NOMO-1 (cell line): ENCODE results near the gene PLOD1.
"Not testable (repeated sequence)": the region's sequence is repeated elsewhere in the genome, so short reads cannot be mapped to it uniquely, and the experiment has no call there.

ENCODE experiments used
- DNase-seq, 2 experiments: peaks; one replicate each; lab custom pipeline; 2025; ENCODE audit not compliant: unreplicated experiment in 2 of 2; lab: John Stamatoyannopoulos, UW

PLOD1 gene

GRCh38 chr1:12001249-12001917, 66.9 kb downstream of the PLOD1 start:
- no peak for DNase-seq

GRCh38 chr1:12001996-12002493, 67.5 kb downstream of the PLOD1 start:
- no peak for DNase-seq

DNA sequence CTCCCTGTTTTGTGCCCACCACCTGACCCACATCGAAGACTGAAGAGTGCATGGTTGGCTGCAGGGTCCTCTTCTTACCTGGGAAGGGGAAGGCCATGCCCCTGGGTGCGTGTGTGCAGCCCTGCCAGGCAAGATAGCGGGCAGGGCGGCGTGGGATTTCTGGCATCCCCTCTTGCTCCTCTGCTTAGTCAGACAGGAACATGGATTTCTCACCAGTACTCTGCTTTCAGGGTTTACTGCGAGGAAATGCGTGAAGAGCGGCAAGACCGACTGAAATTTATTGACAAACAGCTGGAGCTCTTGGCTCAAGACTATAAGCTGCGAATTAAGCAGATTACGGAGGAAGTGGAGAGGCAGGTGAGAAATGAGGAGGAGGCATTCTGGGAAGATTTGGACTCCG, 69.2 kb downstream of the PLOD1 start:
- DNase-seq: no peak

DNA sequence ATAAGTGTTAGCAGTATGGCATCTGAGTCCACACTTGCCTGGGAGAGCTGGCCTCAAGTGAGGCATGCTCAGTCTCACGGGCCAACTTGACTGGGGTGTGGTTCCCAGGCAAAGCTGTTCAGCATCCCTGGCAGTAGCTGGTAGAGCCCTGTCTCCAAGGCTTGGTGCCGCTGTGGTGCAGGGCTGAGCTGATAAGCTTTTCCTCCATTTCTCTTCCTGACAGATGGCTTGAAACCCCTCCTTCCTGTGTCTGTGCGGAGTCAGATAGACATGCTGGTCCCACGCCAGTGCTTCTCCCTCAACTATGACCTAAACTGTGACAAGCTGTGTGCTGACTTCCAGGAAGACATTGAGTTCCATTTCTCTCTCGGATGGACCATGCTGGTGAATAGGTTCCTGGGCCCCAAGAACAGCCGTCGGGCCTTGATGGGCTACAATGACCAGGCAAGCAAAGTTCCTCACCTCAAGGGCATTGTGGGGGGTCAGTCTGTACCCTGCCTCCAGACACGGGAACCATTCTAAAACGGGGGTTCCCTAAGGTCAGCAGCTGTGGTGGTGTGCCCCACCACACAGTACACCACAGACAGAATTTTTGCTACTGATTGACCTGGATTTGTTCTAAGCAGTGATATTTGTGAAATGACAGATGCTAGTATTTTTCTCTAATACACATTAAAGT, 71.1 kb downstream of the PLOD1 start:
- DNase-seq: no peak

DNA sequence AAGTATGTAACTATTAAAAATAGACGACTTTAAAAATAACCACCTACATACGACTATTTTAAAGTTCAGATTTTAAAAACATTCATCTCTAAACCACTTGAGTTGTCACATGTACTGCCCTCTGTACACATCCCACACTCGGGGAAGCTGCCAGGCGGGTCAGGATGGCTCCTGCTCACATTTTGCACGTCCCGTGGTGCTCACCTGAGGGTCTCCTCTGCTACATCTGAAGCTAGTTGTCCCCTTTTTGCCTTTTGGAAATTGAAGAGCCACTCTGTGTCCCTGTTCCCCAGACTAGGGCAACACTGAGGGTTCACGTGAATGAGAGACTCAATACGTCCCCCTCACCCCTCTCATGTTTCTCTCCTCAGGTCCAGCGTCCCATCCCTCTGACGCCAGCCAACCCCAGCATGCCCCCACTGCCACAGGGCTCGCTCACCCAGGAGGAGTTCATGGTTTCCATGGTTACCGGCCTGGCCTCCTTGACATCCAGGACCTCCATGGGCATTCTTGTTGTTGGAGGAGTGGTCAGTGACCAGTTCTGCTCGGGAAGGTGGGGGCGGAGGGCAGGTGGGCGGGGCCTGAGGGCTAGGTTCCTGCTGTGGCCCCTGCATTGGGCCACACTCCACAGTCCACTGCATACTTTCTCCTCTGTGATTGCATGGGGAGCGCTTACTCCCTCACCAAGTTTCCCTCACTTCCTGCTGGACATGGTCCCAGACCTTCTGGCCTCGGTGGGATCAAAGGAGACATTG, 71.8 kb downstream of the PLOD1 start:
- DNase-seq: no peak

- DNase-seq: no peak
Measured at GRCh38 chr1:12007204-12007603, 72.7 kb downstream of the PLOD1 start.

GRCh38 chr1:12008355-12008754, 73.8 kb downstream of the PLOD1 start:
- not testable (repeated sequence) for DNase-seq

DNA sequence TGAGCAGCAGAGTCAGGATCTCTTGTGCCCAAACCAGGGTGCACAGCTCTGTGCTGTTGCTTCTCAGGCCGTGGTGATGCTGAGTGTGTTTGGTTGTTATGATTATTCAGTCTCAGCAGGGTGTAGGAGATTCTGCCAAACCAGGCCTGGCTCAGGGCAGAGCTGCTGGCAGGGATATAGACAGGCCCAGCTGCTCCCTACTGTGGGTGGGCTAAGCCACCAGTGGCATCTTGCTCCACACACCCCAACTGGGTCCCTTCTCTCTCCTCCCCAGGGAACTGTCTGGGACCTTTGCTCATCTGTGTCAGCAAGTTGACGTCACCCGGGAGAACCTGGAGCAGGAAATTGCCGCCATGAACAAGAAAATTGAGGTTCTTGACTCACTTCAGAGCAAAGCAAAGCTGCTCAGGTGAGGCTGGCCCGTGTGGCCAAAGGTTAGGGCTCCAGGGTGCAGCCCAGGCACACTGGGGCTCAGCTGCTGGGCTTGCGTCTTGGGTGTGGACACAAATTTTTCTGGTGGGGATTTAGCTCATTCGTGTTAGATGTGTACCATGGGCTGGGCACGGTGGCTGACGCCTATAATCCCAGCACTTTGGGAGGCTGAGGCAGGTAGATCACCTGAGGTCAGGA, 74.9 kb downstream of the PLOD1 start:
- no peak for DNase-seq

DNA sequence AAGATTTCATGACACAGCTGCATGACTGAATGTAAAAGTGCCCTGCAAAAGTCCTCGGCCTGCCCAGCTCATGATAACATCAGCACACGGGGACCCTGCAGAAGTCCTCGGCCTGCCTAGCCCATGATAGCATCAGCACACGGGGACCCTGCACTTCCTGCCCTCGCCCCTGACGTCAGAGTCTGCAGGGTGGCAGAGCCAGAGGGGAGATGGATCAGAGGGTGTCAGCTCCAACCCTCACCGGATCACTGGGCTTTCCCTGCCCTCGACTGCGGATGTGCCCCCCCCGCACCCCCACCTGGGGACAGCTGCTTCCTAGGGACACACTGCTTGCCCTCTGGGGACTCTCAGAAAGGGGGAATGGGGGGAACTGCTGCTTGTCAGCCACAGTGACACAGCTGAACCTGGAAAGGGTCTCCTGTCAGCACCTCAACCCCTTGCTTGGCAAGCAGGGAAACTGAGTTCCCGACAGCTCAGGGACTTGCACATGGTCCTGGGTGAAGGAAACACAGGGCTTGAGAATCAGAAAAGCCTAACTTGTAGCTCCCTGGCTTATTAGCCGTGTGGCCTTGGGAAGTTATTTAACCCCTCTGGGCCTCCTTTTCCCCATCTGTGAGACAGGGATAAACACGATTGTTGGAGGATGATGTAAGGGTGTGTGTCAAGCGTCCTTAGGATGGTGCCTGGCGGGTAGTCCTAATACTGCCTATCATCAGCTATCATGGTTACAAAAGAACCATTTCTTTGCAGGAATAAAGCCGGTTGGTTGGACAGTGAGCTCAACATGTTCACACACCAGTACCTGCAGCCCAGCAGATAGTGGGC, 76.4 kb downstream of the PLOD1 start:
- no peak for DNase-seq

DNA sequence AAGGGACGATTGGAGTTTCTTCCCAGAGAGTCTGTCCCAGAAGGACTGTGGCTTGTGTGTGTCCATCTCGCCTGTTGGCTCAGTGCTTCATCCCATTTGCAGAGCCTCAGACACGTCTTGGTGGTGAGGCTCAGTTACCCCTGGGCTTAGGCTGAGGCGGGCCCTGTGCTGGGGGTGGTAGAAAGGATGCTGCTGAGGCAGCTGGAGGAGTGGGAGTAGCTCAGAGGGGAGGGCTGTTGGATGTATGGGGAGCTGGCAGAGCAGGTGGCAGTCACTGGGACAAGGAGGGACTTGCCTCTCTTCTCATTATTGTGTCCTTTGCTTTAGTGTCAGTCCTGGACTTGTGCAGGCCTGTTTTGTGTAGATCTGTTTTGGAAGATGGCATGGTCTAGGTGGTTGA, 77.5 kb downstream of the PLOD1 start:
- DNase-seq: no peak

DNA sequence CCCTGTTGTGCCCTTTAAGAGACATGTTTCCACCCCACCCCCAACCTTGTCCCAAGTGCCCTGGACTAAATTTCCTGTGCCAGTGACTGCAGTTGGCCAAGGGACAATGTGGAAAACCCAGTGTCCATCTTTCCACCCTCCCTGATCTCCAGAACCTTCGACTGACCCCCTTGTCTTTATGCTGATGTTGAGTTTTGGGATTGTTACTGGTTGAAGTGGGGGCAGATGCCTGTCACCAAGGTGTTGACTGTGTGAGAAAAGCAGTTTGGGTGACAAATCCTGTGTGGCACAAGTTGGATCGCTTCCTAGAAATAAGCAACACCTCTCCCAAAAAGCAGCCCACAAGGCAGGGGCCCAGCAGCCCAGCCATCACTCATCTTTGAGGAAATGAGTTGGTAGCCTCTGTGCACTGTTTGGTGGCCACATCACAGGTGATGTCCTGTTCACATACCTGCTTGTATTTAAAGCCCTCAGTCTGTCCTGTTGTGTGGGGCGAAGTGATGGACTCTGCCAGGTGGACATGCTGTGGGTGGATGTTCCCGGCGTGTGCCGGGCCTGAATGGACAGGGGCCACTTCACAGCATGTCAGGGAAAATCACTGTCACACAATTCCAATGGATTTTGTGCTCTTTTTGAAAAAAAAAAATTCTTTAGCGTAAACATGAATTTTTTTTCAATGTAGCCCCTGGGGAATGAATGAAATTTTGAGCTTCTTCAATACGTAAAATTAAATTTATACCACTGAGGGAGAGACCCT, 78.2 kb downstream of the PLOD1 start:
- DNase-seq: no peak

DNA sequence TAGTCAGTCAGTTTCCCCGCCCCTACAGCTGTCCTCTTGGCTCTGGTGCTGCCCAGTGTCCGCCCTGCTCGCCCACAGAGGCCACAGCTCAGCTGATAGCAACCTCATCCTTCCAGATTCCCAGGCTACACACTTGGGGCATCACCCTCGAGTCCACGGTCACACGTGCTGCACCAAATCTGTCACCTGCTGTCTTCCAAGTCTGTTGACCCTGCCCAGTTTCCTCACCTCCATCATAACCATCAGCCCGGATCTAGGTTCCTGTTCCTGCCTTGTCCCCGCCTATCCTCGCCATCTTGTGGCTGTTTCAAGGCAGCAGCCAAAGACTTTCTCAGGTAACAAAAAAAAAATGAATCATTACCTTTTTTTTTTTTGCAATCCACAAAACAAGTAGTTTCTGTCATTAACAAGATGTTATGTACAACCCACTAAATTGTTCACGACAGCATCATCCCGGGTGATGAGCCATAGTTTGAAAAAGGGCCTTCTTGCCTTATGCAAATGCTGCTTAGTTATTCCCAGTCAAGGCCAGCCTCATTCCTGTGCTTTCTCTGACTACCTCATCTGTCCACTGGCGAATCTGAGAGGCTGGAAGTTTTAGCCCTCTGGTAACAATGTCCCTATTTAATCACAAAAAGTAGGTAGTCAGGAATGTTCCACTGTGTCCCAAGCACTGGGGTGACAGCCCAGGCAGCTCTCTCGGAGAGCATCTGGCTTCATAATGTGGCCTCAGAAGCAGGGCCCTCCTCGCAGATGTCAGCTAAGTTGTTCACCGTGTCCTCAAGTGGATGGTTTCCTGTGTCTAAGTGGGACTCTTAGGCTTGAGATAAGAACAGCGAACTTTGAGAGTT, 79.8 kb downstream of the PLOD1 start:
- DNase-seq: no peak

DNA sequence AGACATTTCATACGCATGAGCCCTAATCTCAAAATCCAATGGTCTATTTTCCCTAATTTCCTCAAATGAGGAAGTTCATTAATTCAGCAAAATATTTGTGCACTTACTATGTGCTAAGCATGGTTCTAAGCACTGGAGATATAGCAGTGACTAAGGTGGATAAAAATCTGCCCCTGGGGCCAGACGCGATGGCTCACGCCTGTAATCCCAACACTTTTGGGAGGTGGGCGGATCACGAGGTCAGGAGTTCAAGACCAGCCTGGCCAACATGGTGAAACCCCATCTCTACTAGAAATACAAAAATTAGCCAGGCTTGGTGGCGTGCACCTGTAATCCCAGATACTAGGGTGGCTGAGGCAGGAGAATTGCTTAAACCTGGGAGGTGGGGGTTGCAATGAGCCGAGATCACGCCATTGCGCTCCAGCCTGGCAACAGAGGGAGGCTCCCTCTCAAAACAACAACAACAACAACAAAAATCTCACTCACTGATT, 80.5 kb downstream of the PLOD1 start:
- DNase-seq: no peak

- DNase-seq: no peak
Measured at GRCh38 chr1:12015499-12015898, 81.0 kb downstream of the PLOD1 start.

GRCh38 chr1:12016182-12016581, 81.7 kb downstream of the PLOD1 start:
- DNase-seq: no peak

- peak; percentile 66 to 86 for DNase-seq
Measured at GRCh38 chr1:12019858-12020509, 85.5 kb downstream of the PLOD1 start.

DNA sequence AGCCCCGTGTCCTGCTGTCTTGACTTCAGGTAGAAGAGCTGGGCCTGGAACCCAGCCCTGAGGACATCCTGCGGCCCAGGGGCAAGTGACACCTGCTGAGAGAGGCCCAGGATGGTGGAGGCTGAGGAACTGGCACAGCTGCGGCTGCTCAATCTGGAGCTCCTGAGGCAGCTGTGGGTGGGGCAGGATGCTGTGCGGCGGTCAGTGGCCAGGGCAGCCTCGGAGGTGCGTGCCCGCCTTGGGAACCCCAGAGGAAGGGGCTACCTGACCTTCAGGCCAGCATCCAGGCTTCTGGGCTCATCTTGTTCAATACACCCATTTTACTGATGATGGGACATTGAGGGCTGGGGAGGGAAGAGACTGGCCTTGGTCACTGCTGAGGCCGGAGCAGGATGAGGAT, 87.1 kb downstream of the PLOD1 start:
- DNase-seq: no peak

GRCh38 chr1:12022036-12022435, 87.5 kb downstream of the PLOD1 start:
- no peak for DNase-seq
